ENCODE results near the gene ATXN7L1. TPM values are rescaled to one million over a fixed set of nuclear protein-coding genes. Genes with fewer than 3 reads are reported as not detected.

ATXN7L1 gene
- total RNA-seq, 2 donors from 2014 or later, result 5.7 to 6.0 TPM

GRCh38 chr7:105811189-105811847 lies 65.1 kb downstream of the ATXN7L1 start:
- intact Hi-C loops (cut with DNase I), result no loop called here
- ATAC-seq, result no peak
- no peak for DNase-seq

GRCh38 chr7:105810556-105810955 lies 65.8 kb downstream of the ATXN7L1 start:
- intact Hi-C loops (cut with DNase I), result no loop called here
- ATAC-seq (no peak), DNase-seq (no peak)

- ATAC-seq (peak; percentile 44 to 49), DNase-seq (no peak)
- intact Hi-C loops (cut with DNase I), result no loop called here
Measured at GRCh38 chr7:105808703-105809590, 67.5 kb downstream of the ATXN7L1 start.

- no peak for ATAC-seq
- intact Hi-C loops (cut with DNase I), result no loop called here
Measured at GRCh38 chr7:105808209-105808608, 68.2 kb downstream of the ATXN7L1 start.

GRCh38 chr7:105807448-105807762 lies 69.0 kb downstream of the ATXN7L1 start:
- no peak for DNase-seq
- intact Hi-C loops (cut with DNase I), result no loop called here
- no peak for ATAC-seq

More at GRCh38 chr7:105808209-105808608, 68.2 kb downstream of the ATXN7L1 start:
- DNase-seq, result no peak

GRCh38 chr7:105806592-105807447 lies 69.6 kb downstream of the ATXN7L1 start:
- intact Hi-C loops (cut with DNase I), result no loop called here
- DNase-seq, result no peak
- peak; percentile 30 to 40 for ATAC-seq

GRCh38 chr7:105805447-105806019 lies 70.9 kb downstream of the ATXN7L1 start:
- ATAC-seq (no peak), DNase-seq (no peak)
- intact Hi-C loops (cut with DNase I), result no loop called here

- DNase-seq, result no peak
- intact Hi-C loops (cut with DNase I), result no loop called here
- no peak for ATAC-seq
Measured at GRCh38 chr7:105803429-105803736, 73.0 kb downstream of the ATXN7L1 start.

- DNase-seq, result no peak
- no peak for ATAC-seq
- intact Hi-C loops (cut with DNase I), result no loop called here
Measured at GRCh38 chr7:105802604-105803428, 73.6 kb downstream of the ATXN7L1 start.

GRCh38 chr7:105800849-105801534 lies 75.4 kb downstream of the ATXN7L1 start:
- intact Hi-C loops (cut with DNase I), result no loop called here
- DNase-seq (no peak), ATAC-seq (no peak)

GRCh38 chr7:105800442-105800841 lies 76.0 kb downstream of the ATXN7L1 start:
- intact Hi-C loops (cut with DNase I), result no loop called here
- no peak for ATAC-seq
- no peak for DNase-seq

- DNase-seq (no peak), ATAC-seq (peak; percentile 24 to 87)
Measured at GRCh38 chr7:105799677-105800076, 76.7 kb downstream of the ATXN7L1 start.

GRCh38 chr7:105799006-105799405 lies 77.4 kb downstream of the ATXN7L1 start:
- intact Hi-C loops (cut with DNase I), result no loop called here
- DNase-seq, result no peak

More at GRCh38 chr7:105799677-105800076, 76.7 kb downstream of the ATXN7L1 start:
- intact Hi-C loops (cut with DNase I), result no loop called here

GRCh38 chr7:105797652-105798051 lies 78.7 kb downstream of the ATXN7L1 start:
- intact Hi-C loops (cut with DNase I), result no loop called here
- no peak for DNase-seq

More at GRCh38 chr7:105799006-105799405, 77.4 kb downstream of the ATXN7L1 start:
- no peak for ATAC-seq

GRCh38 chr7:105796365-105796764 lies 80.0 kb downstream of the ATXN7L1 start:
- no peak for DNase-seq
- intact Hi-C loops (cut with DNase I), result no loop called here
- no peak for ATAC-seq

More at GRCh38 chr7:105797652-105798051, 78.7 kb downstream of the ATXN7L1 start:
- ATAC-seq, result no peak

GRCh38 chr7:105794741-105795729 lies 81.4 kb downstream of the ATXN7L1 start:
- intact Hi-C loops (cut with DNase I), result no loop called here
- peak; percentile 48 for DNase-seq
- ATAC-seq, result peak; percentile 76 to 77
